Ammon's horn (tissue), 1 donor: ENCODE data around the gene OR8H3.
"Not testable (repeated sequence)": the region's sequence is repeated elsewhere in the genome, so short reads cannot be mapped to it uniquely, and the experiment has no call there.

Experiments
- DNase-seq: peaks from one replicate; pipeline ENCODE4 v3.0.0-alpha.2; 2016; ENCODE audit warnings: low spot score

OR8H3 gene, protein sequence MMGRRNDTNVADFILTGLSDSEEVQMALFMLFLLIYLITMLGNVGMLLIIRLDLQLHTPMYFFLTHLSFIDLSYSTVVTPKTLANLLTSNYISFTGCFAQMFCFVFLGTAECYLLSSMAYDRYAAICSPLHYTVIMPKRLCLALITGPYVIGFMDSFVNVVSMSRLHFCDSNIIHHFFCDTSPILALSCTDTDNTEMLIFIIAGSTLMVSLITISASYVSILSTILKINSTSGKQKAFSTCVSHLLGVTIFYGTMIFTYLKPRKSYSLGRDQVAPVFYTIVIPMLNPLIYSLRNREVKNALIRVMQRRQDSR

GRCh38 chr11:56122073-56122472, at the start of gene OR8H3:
Gene OR8H3 (plus strand): TSS chr11:56122373. CDS start chr11:56122373, 0 bp downstream.
- DNase-seq: no peak

DNA sequence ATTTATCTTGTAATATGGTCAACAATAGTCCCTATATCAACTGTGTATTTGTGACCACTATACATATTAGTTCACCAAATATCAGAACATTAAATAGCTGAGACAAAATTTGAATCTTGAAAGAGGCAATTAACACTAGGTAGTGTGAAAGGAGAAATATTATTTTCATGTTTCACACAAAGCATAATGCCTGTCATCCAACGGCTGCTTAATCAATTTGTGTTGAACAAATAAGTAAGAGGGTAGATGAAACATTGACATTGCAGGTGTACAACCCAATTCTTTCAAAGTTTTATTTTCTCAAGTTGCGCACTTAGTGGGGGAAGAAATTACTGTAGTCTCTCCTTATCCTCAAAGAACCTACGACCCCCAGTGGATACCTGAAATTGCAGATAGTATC, 32.5 kb upstream of the OR8H3 start:
- DNase-seq: no peak

GRCh38 chr11:56093008-56093407, 29.2 kb upstream of the OR8H3 start, which contains the start of gene OR8I2:
Gene OR8I2 (plus strand): TSS chr11:56093308. CDS start chr11:56093308, 0 bp downstream.
- DNase-seq: no peak

DNA sequence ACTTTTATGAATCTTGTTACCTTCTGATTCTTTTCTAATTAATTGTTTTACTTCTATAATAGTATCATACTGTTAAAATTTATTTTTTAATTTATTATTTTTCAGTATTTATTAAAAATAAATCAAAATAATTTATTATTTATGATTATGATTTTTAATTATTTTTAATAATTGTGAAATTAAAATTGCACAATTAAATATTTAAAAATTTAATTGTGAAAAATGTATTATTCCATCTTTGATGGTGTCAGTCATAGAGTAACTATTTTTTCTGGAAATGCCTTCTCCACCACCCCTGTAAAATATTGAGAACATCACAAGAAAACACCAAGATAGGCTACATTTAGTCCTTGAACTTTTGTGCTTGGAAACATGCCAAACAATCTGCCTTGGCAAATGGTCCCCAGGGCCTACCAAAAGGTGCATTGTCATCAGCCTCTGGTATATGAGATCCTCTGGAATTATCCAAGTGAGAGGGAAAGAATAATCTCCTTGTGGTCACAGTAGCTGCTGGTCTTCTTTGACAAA, 18.9 kb upstream of the OR8H3 start, which contains the start of gene OR8H2:
Gene OR8H2, plus strand, starts transcription at position 478 of the 528 bp plus-strand sequence. CDS start 1,356 bp downstream, outside the sequence.
- no peak for DNase-seq

- DNase-seq: no peak
These were observed 18.0 kb downstream of the OR8H3 start, which contains the start of gene OR8J3 for GRCh38 chr11:56140151-56140661. Gene OR8J3 (minus strand): TSS chr11:56140201. CDS start chr11:56137718, 2,483 bp downstream.

GRCh38 chr11:56143681-56144080, 21.5 kb downstream of the OR8H3 start:
- not testable (repeated sequence) for DNase-seq

- DNase-seq: no peak
These were observed 29.2 kb downstream of the OR8H3 start for GRCh38 chr11:56151376-56151775.

- DNase-seq: no peak
These were observed 30.2 kb downstream of the OR8H3 start for GRCh38 chr11:56152333-56152732.

GRCh38 chr11:56160217-56160616, 38.0 kb downstream of the OR8H3 start, which contains the start of gene OR8K5:
Gene OR8K5 (minus strand): TSS chr11:56160317. CDS start chr11:56160317, 0 bp downstream.
- DNase-seq: no peak

DNA sequence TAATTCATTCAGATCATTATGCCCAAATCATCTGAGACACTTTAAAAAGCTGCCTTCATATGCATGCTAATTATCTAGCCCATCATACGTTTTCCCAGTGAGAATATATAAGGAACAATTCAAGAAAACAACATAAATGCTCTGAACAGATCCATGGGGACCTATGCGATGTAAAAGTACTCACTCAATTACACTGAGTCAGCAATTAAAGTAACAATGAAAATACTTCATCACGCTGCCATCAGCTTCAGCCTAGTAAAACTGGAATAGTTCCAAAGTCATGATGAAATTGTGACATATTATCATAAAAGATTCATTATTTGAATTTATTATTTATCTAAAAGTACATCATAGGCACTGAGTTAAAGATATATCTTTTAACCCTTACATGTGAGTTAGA, 41.6 kb downstream of the OR8H3 start:
- DNase-seq: no peak

DNA sequence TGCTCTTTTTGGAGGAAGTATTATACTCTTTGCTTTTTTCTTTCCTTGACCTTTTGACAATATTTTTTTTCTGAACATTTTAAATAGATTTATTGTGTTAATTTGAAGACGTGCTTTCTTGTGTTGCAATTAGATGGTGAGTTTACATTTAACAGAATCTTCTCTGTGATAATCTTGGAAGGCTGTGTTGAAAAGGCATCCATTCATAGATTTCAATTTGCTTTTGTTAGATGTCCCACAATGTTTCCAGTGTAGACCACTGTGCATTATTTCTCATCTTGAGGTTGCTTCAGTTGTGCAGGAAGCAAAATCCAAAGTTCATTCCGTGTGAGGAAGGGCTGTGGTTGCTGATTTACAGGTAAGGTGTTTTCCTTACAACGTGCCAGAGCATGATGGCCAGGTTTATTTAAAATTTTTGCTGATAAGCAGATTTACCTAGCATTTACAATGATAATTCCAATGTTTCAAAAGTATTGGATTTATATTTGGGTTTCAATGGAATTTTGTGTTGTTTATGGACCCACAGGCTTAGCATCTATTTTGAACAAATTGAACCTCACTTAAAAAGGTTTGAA, 50.2 kb downstream of the OR8H3 start:
- DNase-seq: no peak
